GM21367 (cell line): ENCODE data around the gene CD2AP.
"Not testable (repeated sequence)": the region's sequence is repeated elsewhere in the genome, so short reads cannot be mapped to it uniquely, and the experiment has no call there.

ENCODE experiments used
- ATAC-seq: cut with Tn5 transposase; IDR thresholded peaks from one replicate; pipeline ENCODE4 v1.9.1; 2021; ENCODE audit not compliant: unreplicated experiment

Gene CD2AP

GRCh38 chr6:47630587-47630986, 153.0 kb downstream of the CD2AP start:
- no peak for ATAC-seq

GRCh38 chr6:47631269-47631772, 153.7 kb downstream of the CD2AP start:
- ATAC-seq, result peak; percentile 63

GRCh38 chr6:47631797-47632196, 154.2 kb downstream of the CD2AP start:
- no peak for ATAC-seq

GRCh38 chr6:47633141-47633540, 155.6 kb downstream of the CD2AP start:
- no peak for ATAC-seq

- no peak for ATAC-seq
These were observed 156.8 kb downstream of the CD2AP start for GRCh38 chr6:47634210-47635047.

GRCh38 chr6:47646689-47647088, 169.1 kb downstream of the CD2AP start:
- no peak for ATAC-seq

GRCh38 chr6:47647188-47647587, 169.6 kb downstream of the CD2AP start:
- no peak for ATAC-seq

- ATAC-seq, result not testable (repeated sequence)
These were observed 170.0 kb downstream of the CD2AP start for GRCh38 chr6:47647626-47648025.

GRCh38 chr6:47648031-47648430, 170.4 kb downstream of the CD2AP start:
- no peak for ATAC-seq

GRCh38 chr6:47650553-47651432, 173.2 kb downstream of the CD2AP start:
- no peak for ATAC-seq

GRCh38 chr6:47651505-47651944, 173.9 kb downstream of the CD2AP start:
- no peak for ATAC-seq

GRCh38 chr6:47653706-47654105, 176.1 kb downstream of the CD2AP start:
- ATAC-seq, result no peak

GRCh38 chr6:47654255-47654654, 176.7 kb downstream of the CD2AP start:
- no peak for ATAC-seq

- no peak for ATAC-seq
These were observed 178.4 kb downstream of the CD2AP start for GRCh38 chr6:47655719-47656595.

GRCh38 chr6:47661960-47662359, 184.4 kb downstream of the CD2AP start:
- no peak for ATAC-seq

GRCh38 chr6:47663462-47664216, 186.1 kb downstream of the CD2AP start:
- no peak for ATAC-seq

- no peak for ATAC-seq
These were observed 187.5 kb downstream of the CD2AP start for GRCh38 chr6:47665112-47665511.

- ATAC-seq, result no peak
These were observed 192.3 kb downstream of the CD2AP start for GRCh38 chr6:47669684-47670513.

GRCh38 chr6:47670851-47671250, 193.3 kb downstream of the CD2AP start:
- ATAC-seq, result no peak
